ENCODE data around the gene SMARCB1. TPM values are rescaled to one million over a fixed set of nuclear protein-coding genes. Genes with fewer than 3 reads are reported as not detected.

SMARCB1 gene
- total RNA-seq, 1 donor from 2014 or later: 92.2 TPM

GRCh38 chr22:23779731-23780130 is 7.0 kb upstream of the SMARCB1 start:
- intact Hi-C loops (cut with micrococcal nuclease): no loop called here
- Mint-ChIP-seq H3K4me1 (peaks cover 5% of the 10 kb centered on the region), H3K4me3 (no peak overlapping the region), H3K27me3 (peaks cover 2% of the 10 kb centered on the region), H3K27ac (no peak overlapping the region), H3K36me3 (ENCODE audit: low read depth) (no peaks in the 10 kb centered on the region), H3K9me3 (no peaks in the 10 kb centered on the region)
- DNase-seq: no peak

GRCh38 chr22:23780146-23780748 is 6.5 kb upstream of the SMARCB1 start:
- Mint-ChIP-seq H3K4me1 (peaks cover 5% of the 10 kb centered on the region), H3K4me3 (no peak overlapping the region), H3K27me3 (no peaks in the 10 kb centered on the region), H3K9me3 (no peaks in the 10 kb centered on the region), H3K27ac (no peak overlapping the region), H3K36me3 (ENCODE audit: low read depth) (no peaks in the 10 kb centered on the region)
- no peak for DNase-seq
- intact Hi-C loops (cut with micrococcal nuclease): no loop called here

- intact Hi-C loops (cut with micrococcal nuclease): no loop called here
Measured at GRCh38 chr22:23781065-23781464, 5.7 kb upstream of the SMARCB1 start.

GRCh38 chr22:23781511-23782183 is 5.1 kb upstream of the SMARCB1 start:
- no peak overlapping the region for H3K4me3 Mint-ChIP-seq
- no peaks in the 10 kb centered on the region for H3K9me3 Mint-ChIP-seq
- no peaks in the 10 kb centered on the region for H3K36me3 Mint-ChIP-seq (ENCODE audit: low read depth)
- H3K27ac Mint-ChIP-seq: no peak overlapping the region
- no peaks in the 10 kb centered on the region for H3K27me3 Mint-ChIP-seq
- no peak for DNase-seq
- H3K4me1 Mint-ChIP-seq: peaks cover 13% of the 10 kb centered on the region
- intact Hi-C loops (cut with micrococcal nuclease): no loop called here

More at GRCh38 chr22:23781065-23781464, 5.7 kb upstream of the SMARCB1 start:
- Mint-ChIP-seq H3K27me3 (no peaks in the 10 kb centered on the region), H3K4me1 (peaks cover 8% of the 10 kb centered on the region), H3K9me3 (no peaks in the 10 kb centered on the region), H3K27ac (no peak overlapping the region), H3K36me3 (ENCODE audit: low read depth) (no peaks in the 10 kb centered on the region), H3K4me3 (no peak overlapping the region)
- no peak for DNase-seq

GRCh38 chr22:23782252-23782651 is 4.5 kb upstream of the SMARCB1 start:
- H3K4me3 Mint-ChIP-seq: no peak overlapping the region
- no peak overlapping the region for H3K27ac Mint-ChIP-seq
- H3K4me1 Mint-ChIP-seq: peaks cover 14% of the 10 kb centered on the region
- no peaks in the 10 kb centered on the region for H3K9me3 Mint-ChIP-seq
- no peak for DNase-seq
- no peaks in the 10 kb centered on the region for H3K36me3 Mint-ChIP-seq (ENCODE audit: low read depth)
- H3K27me3 Mint-ChIP-seq: no peaks in the 10 kb centered on the region
- intact Hi-C loops (cut with micrococcal nuclease): no loop called here

GRCh38 chr22:23782703-23783102 is 4.1 kb upstream of the SMARCB1 start:
- peaks cover 16% of the 10 kb centered on the region for H3K4me1 Mint-ChIP-seq
- no peak overlapping the region for H3K27ac Mint-ChIP-seq
- no peaks in the 10 kb centered on the region for H3K9me3 Mint-ChIP-seq
- H3K4me3 Mint-ChIP-seq: no peak overlapping the region
- H3K36me3 Mint-ChIP-seq (ENCODE audit: low read depth): no peaks in the 10 kb centered on the region
- intact Hi-C loops (cut with micrococcal nuclease): no loop called here
- no peak for DNase-seq
- H3K27me3 Mint-ChIP-seq: no peaks in the 10 kb centered on the region

GRCh38 chr22:23783265-23784150 is 3.3 kb upstream of the SMARCB1 start:
- no peak for DNase-seq
- peaks cover 22% of the 10 kb centered on the region for H3K4me1 Mint-ChIP-seq
- intact Hi-C loops (cut with micrococcal nuclease): no loop called here
- H3K27me3 Mint-ChIP-seq: no peaks in the 10 kb centered on the region
- peaks cover 2% of the 10 kb centered on the region for H3K36me3 Mint-ChIP-seq (ENCODE audit: low read depth)
- H3K9me3 Mint-ChIP-seq: no peaks in the 10 kb centered on the region
- H3K27ac Mint-ChIP-seq: no peak overlapping the region
- no peak overlapping the region for H3K4me3 Mint-ChIP-seq

- Mint-ChIP-seq H3K9me3 (no peaks in the 10 kb centered on the region), H3K36me3 (ENCODE audit: low read depth) (peaks cover 4% of the 10 kb centered on the region), H3K4me1 (peaks cover 22% of the 10 kb centered on the region), H3K4me3 (peak overlapping the region; percentile 16), H3K27me3 (no peaks in the 10 kb centered on the region), H3K27ac (peak overlapping the region; percentile 44)
- DNase-seq: peak; percentile 68
- intact Hi-C loops (cut with micrococcal nuclease): no loop called here
Measured at GRCh38 chr22:23784215-23784732, 2.5 kb upstream of the SMARCB1 start.

- Mint-ChIP-seq H3K9me3 (no peaks in the 10 kb centered on the region), H3K4me1 (peaks cover 28% of the 10 kb centered on the region), H3K4me3 (peak overlapping the region; percentile 88), H3K27ac (peak overlapping the region; percentile 95), H3K27me3 (no peaks in the 10 kb centered on the region), H3K36me3 (ENCODE audit: low read depth) (peaks cover 7% of the 10 kb centered on the region)
- DNase-seq: no peak
- intact Hi-C loops (cut with micrococcal nuclease): loop anchor here (1.0 to 2.0 kb wide), 3 partner anchors 14 to 109 kb away; partner anchors contain the start of genes MIF and MMP11
Measured at GRCh38 chr22:23786261-23786710, 480 bp upstream of the SMARCB1 start.

GRCh38 chr22:23787600-23787896 is 782 bp downstream of the SMARCB1 start:
- H3K27ac Mint-ChIP-seq: peak overlapping the region; percentile 86
- H3K27me3 Mint-ChIP-seq: no peaks in the 10 kb centered on the region
- peak overlapping the region; percentile 88 for H3K4me3 Mint-ChIP-seq
- peaks cover 34% of the 10 kb centered on the region for H3K4me1 Mint-ChIP-seq
- H3K9me3 Mint-ChIP-seq: no peaks in the 10 kb centered on the region
- intact Hi-C loops (cut with micrococcal nuclease): loop anchor here (1.0 to 2.0 kb wide), 5 partner anchors 20 to 127 kb away; partner anchors contain the start of genes CHCHD10, DERL3 and MIF
- DNase-seq: no peak
- peaks cover 12% of the 10 kb centered on the region for H3K36me3 Mint-ChIP-seq (ENCODE audit: low read depth)

GRCh38 chr22:23787910-23788309 is 1.1 kb downstream of the SMARCB1 start:
- no peaks in the 10 kb centered on the region for H3K9me3 Mint-ChIP-seq
- peaks cover 35% of the 10 kb centered on the region for H3K4me1 Mint-ChIP-seq
- peaks cover 14% of the 10 kb centered on the region for H3K36me3 Mint-ChIP-seq (ENCODE audit: low read depth)
- intact Hi-C loops (cut with micrococcal nuclease): loop anchor here (1.0 to 2.0 kb wide), 5 partner anchors 21 to 126 kb away; partner anchors contain the start of genes CHCHD10, DERL3 and MIF
- H3K27ac Mint-ChIP-seq: peak overlapping the region; percentile 86
- H3K4me3 Mint-ChIP-seq: peak overlapping the region; percentile 88
- H3K27me3 Mint-ChIP-seq: no peaks in the 10 kb centered on the region
- no peak for DNase-seq

- peaks cover 36% of the 10 kb centered on the region for H3K4me1 Mint-ChIP-seq
- no peaks in the 10 kb centered on the region for H3K27me3 Mint-ChIP-seq
- H3K9me3 Mint-ChIP-seq: no peaks in the 10 kb centered on the region
- H3K27ac Mint-ChIP-seq: no peak overlapping the region
- H3K36me3 Mint-ChIP-seq (ENCODE audit: low read depth): peaks cover 18% of the 10 kb centered on the region
- intact Hi-C loops (cut with micrococcal nuclease): no loop called here
- DNase-seq: no peak
- no peak overlapping the region for H3K4me3 Mint-ChIP-seq
Measured at GRCh38 chr22:23789121-23789520, 2.4 kb downstream of the SMARCB1 start.

- Mint-ChIP-seq H3K4me3 (no peak overlapping the region), H3K36me3 (ENCODE audit: low read depth) (peaks cover 18% of the 10 kb centered on the region), H3K27ac (no peak overlapping the region), H3K4me1 (peaks cover 32% of the 10 kb centered on the region), H3K27me3 (no peaks in the 10 kb centered on the region), H3K9me3 (no peaks in the 10 kb centered on the region)
- no peak for DNase-seq
- intact Hi-C loops (cut with micrococcal nuclease): no loop called here
Measured at GRCh38 chr22:23789638-23790037, 2.9 kb downstream of the SMARCB1 start.
